ENCODE measurements around the gene B4GALNT1. TPM values are rescaled to one million over a fixed set of nuclear protein-coding genes. Genes with fewer than 3 reads are reported as not detected.
"Not testable (repeated sequence)": the region's sequence is repeated elsewhere in the genome, so short reads cannot be mapped to it uniquely, and the experiment has no call there.

The B4GALNT1 gene
- total and polyA plus RNA-seq, 4 donors: 0.11 to 0.30 (median 0.25) TPM; not detected in 1

- 83% methylated on average over 23 of the region's 23 CpGs for WGBS
Measured at GRCh38 chr12:57655541-57656240, 22.7 kb upstream of the B4GALNT1 start.

GRCh38 chr12:57654042-57654441 is 21.0 kb upstream of the B4GALNT1 start:
- 70% methylated on average over 3 of the region's 3 CpGs for WGBS
- Histone ChIP-seq H3K4me3 (ENCODE audit: low read depth in 1 of 3, low read length in 3 of 3) (no peak overlapping the region), H3K9ac (ENCODE audit: low read depth in 1 of 2, low read length in 2 of 2) (no peak overlapping the region), H3K9me3 (ENCODE audit: control insufficient read depth in 4 of 4, low read length in 3 of 4) (no peaks in the 10 kb centered on the region), H3K27me3 (ENCODE audit: control insufficient read depth in 4 of 4, insufficient read depth in 4 of 4, low read length in 3 of 4) (no peaks in the 10 kb centered on the region), H3K4me1 (ENCODE audit: control insufficient read depth in 4 of 4, insufficient read depth in 4 of 4, low read length in 3 of 4) (peaks cover 0 to 5% (median 4%) of the 10 kb centered on the region in 4 donors), H3K36me3 (ENCODE audit: control insufficient read depth in 4 of 4, insufficient read depth in 3 of 4, low read depth in 1 of 4, low read length in 3 of 4) (no peaks in the 10 kb centered on the region), H3K27ac (ENCODE audit: low read depth in 1 of 2, low read length in 2 of 2) (no peak overlapping the region)
- no peak for DNase-seq (ENCODE audit: low spot score)
- TF ChIP-seq RXRA (IDR thresholded peaks at IDR 0.05) (no peak), HNF4A (conservative IDR thresholded peaks at IDR 0.05) (no peak), ZBTB33 (IDR thresholded peaks at IDR 0.05) (no peak), REST (IDR thresholded peaks at IDR 0.05) (no peak), CTCF (IDR thresholded peaks at IDR 0.05; ENCODE audit: low read depth, low read length, missing input control) (no peak), SP1 (IDR thresholded peaks at IDR 0.05) (no peak), JUND (IDR thresholded peaks at IDR 0.05) (no peak), HNF4G (IDR thresholded peaks at IDR 0.05) (no peak), FOXA1 (IDR thresholded peaks at IDR 0.05) (no peak), TAF1 (conservative IDR thresholded peaks at IDR 0.05) (no peak), ATF3 (IDR thresholded peaks at IDR 0.05) (no peak), NR2F2 (IDR thresholded peaks at IDR 0.05) (no peak), YY1 (IDR thresholded peaks at IDR 0.05) (no peak), RAD21 (IDR thresholded peaks at IDR 0.05) (no peak), FOXA2 (IDR thresholded peaks at IDR 0.05) (no peak)

More at GRCh38 chr12:57655541-57656240, 22.7 kb upstream of the B4GALNT1 start:
- Histone ChIP-seq H3K27me3 (ENCODE audit: control insufficient read depth in 4 of 4, insufficient read depth in 4 of 4, low read length in 3 of 4) (no peaks in the 10 kb centered on the region), H3K27ac (ENCODE audit: low read depth in 1 of 2, low read length in 2 of 2) (no peak overlapping the region), H3K9ac (ENCODE audit: low read depth in 1 of 2, low read length in 2 of 2) (no peak overlapping the region), H3K4me3 (ENCODE audit: low read depth in 1 of 3, low read length in 3 of 3) (no peak overlapping the region), H3K9me3 (ENCODE audit: control insufficient read depth in 4 of 4, low read length in 3 of 4) (no peaks in the 10 kb centered on the region), H3K4me1 (ENCODE audit: control insufficient read depth in 4 of 4, insufficient read depth in 4 of 4, low read length in 3 of 4) (peaks cover 0 to 5% (median 4%) of the 10 kb centered on the region in 4 donors), H3K36me3 (ENCODE audit: control insufficient read depth in 4 of 4, insufficient read depth in 3 of 4, low read depth in 1 of 4, low read length in 3 of 4) (no peaks in the 10 kb centered on the region)
- no peak for DNase-seq (ENCODE audit: low spot score)
- TF ChIP-seq TAF1 (conservative IDR thresholded peaks at IDR 0.05): no peak
- no peak for TF ChIP-seq RXRA (IDR thresholded peaks at IDR 0.05)
- no peak for TF ChIP-seq YY1 (IDR thresholded peaks at IDR 0.05)
- TF ChIP-seq NR2F2 (IDR thresholded peaks at IDR 0.05): no peak
- TF ChIP-seq GABPA (IDR thresholded peaks at IDR 0.05 in 1 of 2, conservative IDR thresholded peaks at IDR 0.05 in 1 of 2): no peak
- TF ChIP-seq CTCF (IDR thresholded peaks at IDR 0.05; ENCODE audit: low read depth, low read length, missing input control): no peak
- no peak for TF ChIP-seq MAX (IDR thresholded peaks at IDR 0.05)
- TF ChIP-seq EGR1 (IDR thresholded peaks at IDR 0.05; ENCODE audit: low read depth in 2 of 2): no peak
- no peak for TF ChIP-seq ATF3 (IDR thresholded peaks at IDR 0.05)

GRCh38 chr12:57646659-57647049 is 13.7 kb upstream of the B4GALNT1 start:
- not testable (repeated sequence) for H3K36me3 ChIP-seq (ENCODE audit: control insufficient read depth in 4 of 4, insufficient read depth in 3 of 4, low read depth in 1 of 4, low read length in 3 of 4); H3K4me1 ChIP-seq (ENCODE audit: control insufficient read depth in 4 of 4, insufficient read depth in 4 of 4, low read length in 3 of 4); H3K9me3 ChIP-seq (ENCODE audit: control insufficient read depth in 4 of 4, low read length in 3 of 4); H3K9ac ChIP-seq (ENCODE audit: low read depth in 1 of 2, low read length in 2 of 2); DNase-seq (ENCODE audit: low spot score); H3K27ac ChIP-seq (ENCODE audit: low read depth in 1 of 2, low read length in 2 of 2); H3K27me3 ChIP-seq (ENCODE audit: control insufficient read depth in 4 of 4, insufficient read depth in 4 of 4, low read length in 3 of 4); H3K4me3 ChIP-seq (ENCODE audit: low read depth in 1 of 3, low read length in 3 of 3)
- 96% methylated on average over 10 of the region's 15 CpGs for WGBS

All from liver (tissue), 9 donors.